ENCODE results near the gene ZNF385D.

Gene ZNF385D

DNA sequence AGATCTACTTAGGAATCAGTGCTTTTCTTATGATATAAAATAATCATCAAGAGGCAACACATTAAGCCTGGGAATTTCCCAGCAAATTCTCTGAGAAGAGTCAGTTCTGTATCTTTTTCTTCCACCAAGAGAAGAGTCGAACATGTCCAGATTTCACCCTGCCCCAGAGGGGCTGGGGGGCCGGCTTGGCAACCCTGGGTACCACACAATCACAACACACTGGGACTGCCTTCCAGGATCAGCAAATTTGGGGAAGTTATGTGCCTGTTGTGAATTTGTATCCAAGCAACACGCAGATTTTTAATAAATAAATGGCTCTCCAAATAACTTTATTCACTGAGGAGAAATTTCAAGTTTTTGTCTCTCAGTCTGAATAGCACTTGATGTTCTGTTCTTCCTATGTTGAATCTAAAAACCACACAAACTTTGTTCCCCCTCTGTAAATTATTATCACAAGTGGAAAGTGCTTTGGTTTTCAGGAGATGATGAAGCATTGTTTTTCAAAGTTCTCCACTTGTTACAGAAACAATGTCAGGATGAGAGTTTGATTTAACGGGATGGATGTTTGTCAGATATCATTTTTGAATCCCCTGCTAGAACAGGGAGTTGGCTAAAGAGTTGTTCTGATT lies 357.2 kb downstream of the ZNF385D start:
- no peak for ATAC-seq (ENCODE audit: insufficient read depth, low read depth)
- no peak overlapping the region for H3K4me2 ChIP-seq (ENCODE audit: insufficient read depth, low read length)
- TF ChIP-seq EZH2 (IDR thresholded peaks at IDR 0.05; ENCODE audit: borderline replicate concordance, low read depth, low read length, severe bottlenecking): no peak
- TF ChIP-seq, protein P1, sequence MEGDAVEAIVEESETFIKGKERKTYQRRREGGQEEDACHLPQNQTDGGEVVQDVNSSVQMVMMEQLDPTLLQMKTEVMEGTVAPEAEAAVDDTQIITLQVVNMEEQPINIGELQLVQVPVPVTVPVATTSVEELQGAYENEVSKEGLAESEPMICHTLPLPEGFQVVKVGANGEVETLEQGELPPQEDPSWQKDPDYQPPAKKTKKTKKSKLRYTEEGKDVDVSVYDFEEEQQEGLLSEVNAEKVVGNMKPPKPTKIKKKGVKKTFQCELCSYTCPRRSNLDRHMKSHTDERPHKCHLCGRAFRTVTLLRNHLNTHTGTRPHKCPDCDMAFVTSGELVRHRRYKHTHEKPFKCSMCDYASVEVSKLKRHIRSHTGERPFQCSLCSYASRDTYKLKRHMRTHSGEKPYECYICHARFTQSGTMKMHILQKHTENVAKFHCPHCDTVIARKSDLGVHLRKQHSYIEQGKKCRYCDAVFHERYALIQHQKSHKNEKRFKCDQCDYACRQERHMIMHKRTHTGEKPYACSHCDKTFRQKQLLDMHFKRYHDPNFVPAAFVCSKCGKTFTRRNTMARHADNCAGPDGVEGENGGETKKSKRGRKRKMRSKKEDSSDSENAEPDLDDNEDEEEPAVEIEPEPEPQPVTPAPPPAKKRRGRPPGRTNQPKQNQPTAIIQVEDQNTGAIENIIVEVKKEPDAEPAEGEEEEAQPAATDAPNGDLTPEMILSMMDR (IDR thresholded peaks at IDR 0.05; ENCODE audit: borderline replicate concordance, extremely low read depth, low read length, poor library complexity, severe bottlenecking): no peak

DNA sequence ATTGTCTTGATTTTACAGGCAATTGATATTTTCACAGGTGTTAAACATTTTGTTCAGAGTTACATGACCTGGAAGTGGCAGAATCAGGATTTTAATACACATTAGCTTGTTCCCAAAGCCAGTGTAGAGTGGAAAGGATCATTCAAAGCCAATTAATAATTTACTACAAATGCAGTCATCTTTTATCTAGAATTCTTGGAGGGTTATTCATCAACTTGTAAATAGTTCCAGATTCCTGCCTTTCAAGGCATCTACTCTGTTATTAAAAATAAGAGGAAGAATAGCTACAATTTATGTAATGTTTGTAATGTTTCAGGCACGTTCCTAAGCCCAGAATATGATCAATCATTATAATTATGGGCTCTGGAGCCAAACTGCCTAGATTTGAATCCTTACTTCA lies 358.5 kb downstream of the ZNF385D start:
- TF ChIP-seq, protein P1 (IDR thresholded peaks at IDR 0.05; ENCODE audit: borderline replicate concordance, extremely low read depth, low read length, poor library complexity, severe bottlenecking): no peak
- no peak for TF ChIP-seq EZH2 (IDR thresholded peaks at IDR 0.05; ENCODE audit: borderline replicate concordance, low read depth, low read length, severe bottlenecking)
- Histone ChIP-seq H3K4me3 (ENCODE audit: low read depth in 1 of 2, low read length in 2 of 2) (no peak overlapping the region), H4K20me1 (ENCODE audit: insufficient read depth, low read length) (no peaks in the 10 kb centered on the region), H3K36me3 (ENCODE audit: insufficient read depth, low read length) (no peaks in the 10 kb centered on the region), H3K79me2 (ENCODE audit: insufficient read depth, low read length) (no peaks in the 10 kb centered on the region), H3K9me3 (ENCODE audit: insufficient read depth, low read length, severe bottlenecking) (no peaks in the 10 kb centered on the region), H2AFZ (ENCODE audit: low read depth, low read length) (no peak overlapping the region), H3K4me2 (ENCODE audit: insufficient read depth, low read length) (no peak overlapping the region), H3K4me1 (ENCODE audit: insufficient read depth, low read length) (no peaks in the 10 kb centered on the region), H3K27ac (ENCODE audit: low read length) (no peak overlapping the region), H3K9ac (ENCODE audit: low read depth, low read length) (no peak overlapping the region), H3K27me3 (ENCODE audit: insufficient read depth, low read length, poor library complexity) (no peaks in the 10 kb centered on the region)
- DNase-seq (no peak), ATAC-seq (ENCODE audit: insufficient read depth, low read depth) (no peak)

More for the DNA sequence above, 357.2 kb downstream of the ZNF385D start:
- no peaks in the 10 kb centered on the region for H3K9me3 ChIP-seq (ENCODE audit: insufficient read depth, low read length, severe bottlenecking)
- no peak overlapping the region for H3K27ac ChIP-seq (ENCODE audit: low read length)
- H3K36me3 ChIP-seq (ENCODE audit: insufficient read depth, low read length): no peaks in the 10 kb centered on the region
- no peak overlapping the region for H3K9ac ChIP-seq (ENCODE audit: low read depth, low read length)
- H3K4me3 ChIP-seq (ENCODE audit: low read depth in 1 of 2, low read length in 2 of 2): no peak overlapping the region
- no peaks in the 10 kb centered on the region for H3K79me2 ChIP-seq (ENCODE audit: insufficient read depth, low read length)
- H2AFZ ChIP-seq (ENCODE audit: low read depth, low read length): no peak overlapping the region
- H4K20me1 ChIP-seq (ENCODE audit: insufficient read depth, low read length): no peaks in the 10 kb centered on the region
- H3K27me3 ChIP-seq (ENCODE audit: insufficient read depth, low read length, poor library complexity): no peaks in the 10 kb centered on the region
- no peak for DNase-seq
- H3K4me1 ChIP-seq (ENCODE audit: insufficient read depth, low read length): no peaks in the 10 kb centered on the region

DNA sequence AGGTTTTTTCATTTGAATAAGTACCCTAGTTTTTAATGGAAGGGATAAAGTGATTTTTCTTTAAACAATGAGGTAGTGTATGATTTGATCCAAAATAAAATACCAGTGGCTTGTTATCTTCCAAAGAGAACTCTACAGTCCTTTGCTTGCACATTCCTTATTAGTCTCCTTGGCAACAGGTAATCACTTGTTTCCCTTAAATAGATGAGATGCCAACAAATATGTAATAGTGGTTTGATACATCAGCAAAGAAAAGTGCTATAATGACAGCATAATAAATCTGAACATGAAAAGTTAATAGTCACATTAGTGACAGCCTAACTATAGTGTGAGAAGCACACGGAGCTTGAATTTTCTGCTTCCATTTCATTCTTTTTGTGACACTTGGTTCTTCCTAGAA lies 360.2 kb downstream of the ZNF385D start:
- ATAC-seq (ENCODE audit: insufficient read depth, low read depth) (no peak), DNase-seq (no peak)
- no peak overlapping the region for H3K4me2 ChIP-seq (ENCODE audit: insufficient read depth, low read length)

More for the DNA sequence above, 360.2 kb downstream of the ZNF385D start:
- Histone ChIP-seq H3K9me3 (ENCODE audit: insufficient read depth, low read length, severe bottlenecking) (no peaks in the 10 kb centered on the region), H3K27me3 (ENCODE audit: insufficient read depth, low read length, poor library complexity) (no peaks in the 10 kb centered on the region), H4K20me1 (ENCODE audit: insufficient read depth, low read length) (no peaks in the 10 kb centered on the region), H3K4me1 (ENCODE audit: insufficient read depth, low read length) (no peaks in the 10 kb centered on the region), H3K79me2 (ENCODE audit: insufficient read depth, low read length) (no peaks in the 10 kb centered on the region), H2AFZ (ENCODE audit: low read depth, low read length) (no peak overlapping the region), H3K27ac (ENCODE audit: low read length) (no peak overlapping the region), H3K9ac (ENCODE audit: low read depth, low read length) (no peak overlapping the region), H3K36me3 (ENCODE audit: insufficient read depth, low read length) (no peaks in the 10 kb centered on the region), H3K4me3 (ENCODE audit: low read depth in 1 of 2, low read length in 2 of 2) (no peak overlapping the region)
- TF ChIP-seq, protein P1 (IDR thresholded peaks at IDR 0.05; ENCODE audit: borderline replicate concordance, extremely low read depth, low read length, poor library complexity, severe bottlenecking): no peak
- TF ChIP-seq EZH2 (IDR thresholded peaks at IDR 0.05; ENCODE audit: borderline replicate concordance, low read depth, low read length, severe bottlenecking): no peak
